WTC11 (cell line): Measurements from ENCODE around the gene TMEM18. TPM values are rescaled to one million over a fixed set of nuclear protein-coding genes. Genes with fewer than 3 reads are reported as not detected.

Experiments used
- ATAC-seq: fragments of 200-7000 bp; cut with Tn5 transposase; 2 replicates; pipeline ENCODE4 v1.10.0; 2021; ENCODE audit warnings: mild to moderate bottlenecking, moderate library complexity
- CTCF ChIA-PET: fragments of 300-600 bp; sonication (Branson Sonifier 250); formaldehyde crosslinking; loops from one replicate; lab custom pipeline; 2021; ENCODE audit warnings: antibody characterized with exemption; lab: Charles Lee
- POLR2A ChIA-PET: fragments of 350-600 bp; sonication (Branson Sonifier 250); formaldehyde crosslinking; loops from one replicate; lab custom pipeline; 2021; ENCODE audit warnings: antibody characterized with exemption; lab: Charles Lee
- DNase-seq: peaks from one replicate; pipeline ENCODE4 v3.0.0; 2021; ENCODE audit warnings: low spot score
- H3K27ac Mint-ChIP-seq: 2 replicates; pipeline ENCODE4 v1.8.0; 2021; ENCODE audit warnings: mixed read lengths
- H3K27me3 Mint-ChIP-seq: 2 replicates; pipeline ENCODE4 v1.8.0; 2021; ENCODE audit warnings: low read depth, mild to moderate bottlenecking, moderate library complexity, mixed read lengths
- H3K36me3 Mint-ChIP-seq: 2 replicates; pipeline ENCODE4 v1.8.0; 2021; ENCODE audit warnings: mixed read lengths
- H3K4me1 Mint-ChIP-seq: 2 replicates; pipeline ENCODE4 v1.8.0; 2022; ENCODE audit warnings: mixed read lengths
- H3K4me3 Mint-ChIP-seq: 2 replicates; pipeline ENCODE4 v1.8.0; 2021; ENCODE audit warnings: mild to moderate bottlenecking, moderate library complexity, mixed read lengths
- H3K9me3 Mint-ChIP-seq: 2 replicates; pipeline ENCODE4 v1.8.0; 2021; ENCODE audit warnings: mixed read lengths
- ATF3 ChIP-seq: sonication (generic); formaldehyde crosslinking; conservative IDR thresholded peaks from 2 replicates; pipeline ENCODE4 v1.8.1; 2022; ENCODE audit warnings: mild to moderate bottlenecking, missing genetic modification reagents
- ELF4 ChIP-seq: sonication (generic); formaldehyde crosslinking; IDR thresholded peaks from 2 replicates; pipeline ENCODE4 v1.8.1; 2022; ENCODE audit warnings: low read depth, mild to moderate bottlenecking, moderate library complexity, missing genetic modification reagents
- ETV6 ChIP-seq: sonication (generic); formaldehyde crosslinking; IDR thresholded peaks from 2 replicates; pipeline ENCODE4 v1.8.1; 2022; ENCODE audit warnings: mild to moderate bottlenecking, missing genetic modification reagents
- IRF1 ChIP-seq: sonication (generic); formaldehyde crosslinking; IDR thresholded peaks from 2 replicates; pipeline ENCODE4 v1.8.0; 2023; ENCODE audit warnings: missing genetic modification reagents
- IRF2 ChIP-seq: sonication (generic); formaldehyde crosslinking; IDR thresholded peaks from 2 replicates; pipeline ENCODE4 v1.8.0; 2022; ENCODE audit warnings: low read depth, missing genetic modification reagents, borderline replicate concordance
- MYBL2 ChIP-seq: sonication (generic); formaldehyde crosslinking; IDR thresholded peaks from 2 replicates; pipeline ENCODE4 v1.8.1; 2023; ENCODE audit warnings: mild to moderate bottlenecking, moderate library complexity, missing genetic modification reagents
- NR3C1 ChIP-seq: sonication (generic); formaldehyde crosslinking; conservative IDR thresholded peaks from 2 replicates; pipeline ENCODE4 v1.8.1; 2023; ENCODE audit warnings: low read depth, mild to moderate bottlenecking, missing genetic modification reagents
- PRDM15 ChIP-seq: sonication (generic); formaldehyde crosslinking; IDR thresholded peaks from 2 replicates; pipeline ENCODE4 v1.8.0; 2022; ENCODE audit warnings: missing genetic modification reagents
- RORB ChIP-seq: fragments of 250-450 bp; sonication (Bioruptor Pico); IDR thresholded peaks from 2 replicates; pipeline ENCODE4 v1.9.0; 2021; ENCODE audit warnings: mild to moderate bottlenecking
- SMAD3 ChIP-seq: sonication (generic); formaldehyde crosslinking; IDR thresholded peaks from 2 replicates; pipeline ENCODE4 v1.8.0; 2022; ENCODE audit warnings: missing genetic modification reagents, mild to moderate bottlenecking, borderline replicate concordance
- SMAD4 ChIP-seq: sonication (generic); formaldehyde crosslinking; IDR thresholded peaks from 2 replicates; pipeline ENCODE4 v1.8.0; 2022; ENCODE audit warnings: mild to moderate bottlenecking, missing genetic modification reagents
- ZNF138 ChIP-seq: sonication (generic); formaldehyde crosslinking; conservative IDR thresholded peaks from 2 replicates; pipeline ENCODE4 v1.8.1; 2022; ENCODE audit warnings: mild to moderate bottlenecking, moderate library complexity, missing genetic modification reagents
- ZNF396 ChIP-seq: fragments of 250-450 bp; sonication (Bioruptor Pico); IDR thresholded peaks from 2 replicates; pipeline ENCODE4 v1.8.0; 2021; ENCODE audit warnings: mild to moderate bottlenecking, moderate library complexity, borderline replicate concordance
- ZNF416 ChIP-seq: fragments of 250-450 bp; sonication (Bioruptor Pico); IDR thresholded peaks from 2 replicates; pipeline ENCODE4 v1.9.0; 2021; ENCODE audit warnings: mild to moderate bottlenecking, inconsistent platforms
- ZNF671 ChIP-seq: fragments of 250-450 bp; sonication (Bioruptor Pico); IDR thresholded peaks from 2 replicates; pipeline ENCODE4 v1.8.0; 2021; ENCODE audit warnings: mild to moderate bottlenecking
- ZSCAN18 ChIP-seq: fragments of 250-450 bp; sonication (Bioruptor Pico); IDR thresholded peaks from 2 replicates; pipeline ENCODE4 v2.1.2; 2022; ENCODE audit warnings: mild to moderate bottlenecking, moderate library complexity
- total RNA-seq: library from RNA; stranded (reverse); gene quantifications from 3 replicates; pipeline ENCODE4 v1.2.3, GENCODE V29; 2021
- TF ChIP-seq, protein P1 (sequence below): sonication (generic); formaldehyde crosslinking; IDR thresholded peaks from 2 replicates; pipeline ENCODE4 v1.8.0; 2022; ENCODE audit warnings: mild to moderate bottlenecking, missing genetic modification reagents
- TF ChIP-seq, protein P2 (sequence below): sonication (generic); formaldehyde crosslinking; IDR thresholded peaks from 2 replicates; pipeline ENCODE4 v1.8.1; 2022; ENCODE audit warnings: mild to moderate bottlenecking, moderate library complexity, missing genetic modification reagents
- TF ChIP-seq, protein P3 (sequence below): sonication (generic); formaldehyde crosslinking; IDR thresholded peaks from 2 replicates; pipeline ENCODE4 v1.8.0; 2023; ENCODE audit warnings: mild to moderate bottlenecking, missing genetic modification reagents
- TF ChIP-seq, protein P4 (sequence below): sonication (generic); formaldehyde crosslinking; IDR thresholded peaks from 2 replicates; pipeline ENCODE4 v1.8.1; 2023; ENCODE audit warnings: mild to moderate bottlenecking, missing genetic modification reagents, moderate library complexity
- TF ChIP-seq, protein P5 (sequence below): sonication (generic); formaldehyde crosslinking; IDR thresholded peaks from 2 replicates; pipeline ENCODE4 v1.8.0; 2023; ENCODE audit warnings: missing genetic modification reagents, mild to moderate bottlenecking, borderline replicate concordance

TMEM18 gene
- total RNA-seq, 1 experiment from 2014 or later: 24.0 TPM

- POLR2A ChIA-PET: no interaction called here
- DNase-seq (peak; percentile 84), ATAC-seq (peak; percentile 79)
- Mint-ChIP-seq H3K36me3 (peaks cover 4% of the 10 kb centered on the region), H3K27ac (no peak overlapping the region), H3K27me3 (peaks cover 27% of the 10 kb centered on the region), H3K9me3 (peaks cover 4% of the 10 kb centered on the region), H3K4me1 (peaks cover 9% of the 10 kb centered on the region), H3K4me3 (no peak overlapping the region)
- CTCF ChIA-PET: interaction anchor here (0.6 to 3.2 kb wide), 3 partner anchors 54 to 107 kb away, joined by 3 to 10 read pairs (median 5); no protein-coding TSS in a partner anchor
- TF ChIP-seq PRDM15 (CRISPR knock-in tag) (peak; percentile 85), ZNF138 (CRISPR knock-in tag) (peak; percentile 99), ZNF416 (CRISPR knock-in tag) (no peak), ZNF671 (CRISPR knock-in tag) (no peak), ZSCAN18 (CRISPR knock-in tag) (no peak), RORB (CRISPR knock-in tag) (no peak), SMAD3 (CRISPR knock-in tag) (peak; percentile 99), IRF2 (peak; percentile 94), IRF1 (peak; percentile 99), SMAD4 (CRISPR knock-in tag) (peak; percentile 99), NR3C1 (CRISPR knock-in tag) (no peak; the same call in 1 of the 2 replicates), ELF4 (CRISPR knock-in tag) (peak; percentile 96; the same call in 1 of the 2 replicates), ZNF396 (no peak), ETV6 (CRISPR knock-in tag) (peak; percentile 99), MYBL2 (CRISPR knock-in tag) (peak; percentile 99), ATF3 (peak; percentile 99)
- TF ChIP-seq, protein P1, sequence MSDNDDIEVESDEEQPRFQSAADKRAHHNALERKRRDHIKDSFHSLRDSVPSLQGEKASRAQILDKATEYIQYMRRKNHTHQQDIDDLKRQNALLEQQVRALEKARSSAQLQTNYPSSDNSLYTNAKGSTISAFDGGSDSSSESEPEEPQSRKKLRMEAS (CRISPR knock-in tag): peak; percentile 100
- TF ChIP-seq, protein P2, sequence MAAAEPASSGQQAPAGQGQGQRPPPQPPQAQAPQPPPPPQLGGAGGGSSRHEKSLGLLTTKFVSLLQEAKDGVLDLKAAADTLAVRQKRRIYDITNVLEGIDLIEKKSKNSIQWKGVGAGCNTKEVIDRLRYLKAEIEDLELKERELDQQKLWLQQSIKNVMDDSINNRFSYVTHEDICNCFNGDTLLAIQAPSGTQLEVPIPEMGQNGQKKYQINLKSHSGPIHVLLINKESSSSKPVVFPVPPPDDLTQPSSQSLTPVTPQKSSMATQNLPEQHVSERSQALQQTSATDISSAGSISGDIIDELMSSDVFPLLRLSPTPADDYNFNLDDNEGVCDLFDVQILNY (CRISPR knock-in tag): peak; percentile 99
- TF ChIP-seq, protein P3, sequence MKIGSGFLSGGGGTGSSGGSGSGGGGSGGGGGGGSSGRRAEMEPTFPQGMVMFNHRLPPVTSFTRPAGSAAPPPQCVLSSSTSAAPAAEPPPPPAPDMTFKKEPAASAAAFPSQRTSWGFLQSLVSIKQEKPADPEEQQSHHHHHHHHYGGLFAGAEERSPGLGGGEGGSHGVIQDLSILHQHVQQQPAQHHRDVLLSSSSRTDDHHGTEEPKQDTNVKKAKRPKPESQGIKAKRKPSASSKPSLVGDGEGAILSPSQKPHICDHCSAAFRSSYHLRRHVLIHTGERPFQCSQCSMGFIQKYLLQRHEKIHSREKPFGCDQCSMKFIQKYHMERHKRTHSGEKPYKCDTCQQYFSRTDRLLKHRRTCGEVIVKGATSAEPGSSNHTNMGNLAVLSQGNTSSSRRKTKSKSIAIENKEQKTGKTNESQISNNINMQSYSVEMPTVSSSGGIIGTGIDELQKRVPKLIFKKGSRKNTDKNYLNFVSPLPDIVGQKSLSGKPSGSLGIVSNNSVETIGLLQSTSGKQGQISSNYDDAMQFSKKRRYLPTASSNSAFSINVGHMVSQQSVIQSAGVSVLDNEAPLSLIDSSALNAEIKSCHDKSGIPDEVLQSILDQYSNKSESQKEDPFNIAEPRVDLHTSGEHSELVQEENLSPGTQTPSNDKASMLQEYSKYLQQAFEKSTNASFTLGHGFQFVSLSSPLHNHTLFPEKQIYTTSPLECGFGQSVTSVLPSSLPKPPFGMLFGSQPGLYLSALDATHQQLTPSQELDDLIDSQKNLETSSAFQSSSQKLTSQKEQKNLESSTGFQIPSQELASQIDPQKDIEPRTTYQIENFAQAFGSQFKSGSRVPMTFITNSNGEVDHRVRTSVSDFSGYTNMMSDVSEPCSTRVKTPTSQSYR (CRISPR knock-in tag): peak; percentile 99
- TF ChIP-seq, protein P4, sequence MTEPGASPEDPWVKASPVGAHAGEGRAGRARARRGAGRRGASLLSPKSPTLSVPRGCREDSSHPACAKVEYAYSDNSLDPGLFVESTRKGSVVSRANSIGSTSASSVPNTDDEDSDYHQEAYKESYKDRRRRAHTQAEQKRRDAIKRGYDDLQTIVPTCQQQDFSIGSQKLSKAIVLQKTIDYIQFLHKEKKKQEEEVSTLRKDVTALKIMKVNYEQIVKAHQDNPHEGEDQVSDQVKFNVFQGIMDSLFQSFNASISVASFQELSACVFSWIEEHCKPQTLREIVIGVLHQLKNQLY (CRISPR knock-in tag): peak; percentile 98
- TF ChIP-seq, protein P5, sequence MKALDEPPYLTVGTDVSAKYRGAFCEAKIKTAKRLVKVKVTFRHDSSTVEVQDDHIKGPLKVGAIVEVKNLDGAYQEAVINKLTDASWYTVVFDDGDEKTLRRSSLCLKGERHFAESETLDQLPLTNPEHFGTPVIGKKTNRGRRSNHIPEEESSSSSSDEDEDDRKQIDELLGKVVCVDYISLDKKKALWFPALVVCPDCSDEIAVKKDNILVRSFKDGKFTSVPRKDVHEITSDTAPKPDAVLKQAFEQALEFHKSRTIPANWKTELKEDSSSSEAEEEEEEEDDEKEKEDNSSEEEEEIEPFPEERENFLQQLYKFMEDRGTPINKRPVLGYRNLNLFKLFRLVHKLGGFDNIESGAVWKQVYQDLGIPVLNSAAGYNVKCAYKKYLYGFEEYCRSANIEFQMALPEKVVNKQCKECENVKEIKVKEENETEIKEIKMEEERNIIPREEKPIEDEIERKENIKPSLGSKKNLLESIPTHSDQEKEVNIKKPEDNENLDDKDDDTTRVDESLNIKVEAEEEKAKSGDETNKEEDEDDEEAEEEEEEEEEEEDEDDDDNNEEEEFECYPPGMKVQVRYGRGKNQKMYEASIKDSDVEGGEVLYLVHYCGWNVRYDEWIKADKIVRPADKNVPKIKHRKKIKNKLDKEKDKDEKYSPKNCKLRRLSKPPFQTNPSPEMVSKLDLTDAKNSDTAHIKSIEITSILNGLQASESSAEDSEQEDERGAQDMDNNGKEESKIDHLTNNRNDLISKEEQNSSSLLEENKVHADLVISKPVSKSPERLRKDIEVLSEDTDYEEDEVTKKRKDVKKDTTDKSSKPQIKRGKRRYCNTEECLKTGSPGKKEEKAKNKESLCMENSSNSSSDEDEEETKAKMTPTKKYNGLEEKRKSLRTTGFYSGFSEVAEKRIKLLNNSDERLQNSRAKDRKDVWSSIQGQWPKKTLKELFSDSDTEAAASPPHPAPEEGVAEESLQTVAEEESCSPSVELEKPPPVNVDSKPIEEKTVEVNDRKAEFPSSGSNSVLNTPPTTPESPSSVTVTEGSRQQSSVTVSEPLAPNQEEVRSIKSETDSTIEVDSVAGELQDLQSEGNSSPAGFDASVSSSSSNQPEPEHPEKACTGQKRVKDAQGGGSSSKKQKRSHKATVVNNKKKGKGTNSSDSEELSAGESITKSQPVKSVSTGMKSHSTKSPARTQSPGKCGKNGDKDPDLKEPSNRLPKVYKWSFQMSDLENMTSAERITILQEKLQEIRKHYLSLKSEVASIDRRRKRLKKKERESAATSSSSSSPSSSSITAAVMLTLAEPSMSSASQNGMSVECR: peak; percentile 99
Observed at GRCh38 chr2:636641-637405, 40.4 kb downstream of the TMEM18 start.
